GM23248 (cell line): ENCODE measurements around the gene ATP9A. TPM values are rescaled to one million over a fixed set of nuclear protein-coding genes. Genes with fewer than 3 reads are reported as not detected.

Source experiments
- DNase-seq: peaks from one replicate; pipeline ENCODE4 v3.0.0-alpha.2; 2015
- H2AFZ ChIP-seq: fragments of 200-600 bp; sonication (generic); 2 replicates; pipeline ENCODE4 v1.6.1; 2016; ENCODE audit warnings: antibody characterized with exemption
- H3F3A ChIP-seq: fragments of 200-600 bp; sonication (generic); 2 replicates; pipeline ENCODE4 v1.6.1; 2016; ENCODE audit warnings: mild to moderate bottlenecking, antibody characterized with exemption, mixed run types; ENCODE audit not compliant: insufficient read depth
- H3K27ac ChIP-seq: fragments of 200-600 bp; sonication (generic); 2 replicates; pipeline ENCODE4 v1.5.1; 2016; ENCODE audit warnings: mild to moderate bottlenecking
- H3K27me3 ChIP-seq: fragments of 200-600 bp; sonication (generic); replicated peaks from 2 replicates; pipeline ENCODE4 v1.6.1; 2016; ENCODE audit warnings: mild to moderate bottlenecking; ENCODE audit not compliant: insufficient read depth
- H3K36me3 ChIP-seq: fragments of 200-600 bp; sonication (generic); 2 replicates; pipeline ENCODE4 v1.6.1; 2016; ENCODE audit warnings: low read depth, mild to moderate bottlenecking
- H3K4me1 ChIP-seq: fragments of 200-600 bp; sonication (generic); 2 replicates; pipeline ENCODE4 v1.6.1; 2016; ENCODE audit warnings: mild to moderate bottlenecking; ENCODE audit not compliant: insufficient read depth
- H3K4me2 ChIP-seq: fragments of 200-600 bp; sonication (generic); one replicate; pipeline ENCODE4 v1.6.1; 2016; ENCODE audit warnings: mild to moderate bottlenecking; ENCODE audit not compliant: unreplicated experiment
- H3K4me3 ChIP-seq: fragments of 200-600 bp; sonication (generic); 2 replicates; pipeline ENCODE4 v1.5.1; 2016; ENCODE audit warnings: mild to moderate bottlenecking
- H3K79me2 ChIP-seq: fragments of 200-600 bp; sonication (generic); 2 replicates; pipeline ENCODE4 v1.6.1; 2016; ENCODE audit warnings: mild to moderate bottlenecking; ENCODE audit not compliant: insufficient read depth
- H3K9ac ChIP-seq: fragments of 200-600 bp; sonication (generic); 2 replicates; pipeline ENCODE4 v1.6.1; 2016; ENCODE audit warnings: mild to moderate bottlenecking
- H3K9me2 ChIP-seq: fragments of 200-600 bp; sonication (generic); 2 replicates; pipeline ENCODE4 v1.6.1; 2016; ENCODE audit warnings: mixed run types, mild to moderate bottlenecking, moderate library complexity; ENCODE audit not compliant: insufficient read depth
- H3K9me3 ChIP-seq: fragments of 200-600 bp; sonication (generic); one replicate; pipeline ENCODE4 v1.6.1; 2017; ENCODE audit warnings: low read depth
- H4K20me1 ChIP-seq: fragments of 200-600 bp; sonication (generic); 2 replicates; pipeline ENCODE4 v1.6.0; 2016; ENCODE audit not compliant: insufficient read depth
- EZH2 ChIP-seq: fragments of 200-600 bp; sonication (generic); IDR thresholded peaks from 2 replicates; pipeline ENCODE4 v1.6.1; 2018; ENCODE audit warnings: antibody characterized with exemption, mild to moderate bottlenecking; ENCODE audit not compliant: insufficient read depth, poor library complexity, severe bottlenecking
- EZH2phosphoT487 ChIP-seq: fragments of 200-600 bp; sonication (generic); IDR thresholded peaks from 2 replicates; pipeline ENCODE4 v1.6.1; 2018; ENCODE audit warnings: antibody characterized with exemption, moderate library complexity, mild to moderate bottlenecking, low read depth; ENCODE audit not compliant: insufficient read depth
- WGBS, 2 experiments: methylation state at CpG; one replicate each; pipeline ENCODE4 v1.1.6; 2015 to 2017; ENCODE audit warnings: low lambda C conversion rate in 2 of 2, low coverage in 1 of 2; ENCODE audit errors: missing lambda C conversion rate in 2 of 2; 5-methylcytosine and 5-hydroxymethylcytosine counted together
- in situ Hi-C: fragments of 300-500 bp; cut with MboI; formaldehyde crosslinking; loops from 2 replicates; pipeline ENCODE4 v1.15.0; 2020
- polyA plus RNA-seq: library from polyadenylated mRNA; unstranded; fragments of >200 nt; fragmentation: Nextera tagmentation; extraction: Ambion mirVana; gene quantifications from 2 replicates; pipeline ENCODE4 v1.2.1, GENCODE V29; 2016
- total RNA-seq: library from RNA; depleted of rRNA; stranded (reverse); fragments of >200 nt; shearing (Covaris generic); gene quantifications from 2 replicates; pipeline ENCODE4 v1.2.3, GENCODE V29; 2014

ATP9A gene
- total and polyA plus RNA-seq, 2 experiments from 2014 or later, result 6.9 to 15.9 TPM

- Histone ChIP-seq H3K27me3 (no peaks in the 10 kb centered on the region), H3K4me2 (no peak overlapping the region), H3K27ac (no peak overlapping the region), H2AFZ (no peak overlapping the region), H3K36me3 (0 out of 2 replicates have a peak, but pooled peaks cover 3% of the 10 kb centered on the region), H4K20me1 (no peaks in the 10 kb centered on the region), H3F3A (no peaks in the 10 kb centered on the region), H3K4me3 (no peak overlapping the region), H3K4me1 (no peaks in the 10 kb centered on the region), H3K9me2 (no peaks in the 10 kb centered on the region), H3K79me2 (no peaks in the 10 kb centered on the region), H3K9me3 (no peaks in the 10 kb centered on the region), H3K9ac (no peak overlapping the region)
- TF ChIP-seq EZH2phosphoT487, result no peak
- TF ChIP-seq EZH2, result no peak
- DNase-seq, result no peak
- in situ Hi-C loops, result no loop called here
- WGBS, 2 experiments, result 80 to 89% methylated on average over 10 of the region's 10 CpGs
Measured at GRCh38 chr20:51680067-51680749, 88.0 kb downstream of the ATP9A start.

- Histone ChIP-seq H3K9ac (no peak overlapping the region), H2AFZ (no peak overlapping the region), H3K27me3 (no peaks in the 10 kb centered on the region), H3K27ac (no peak overlapping the region), H3K36me3 (0 out of 2 replicates have a peak, but pooled peaks cover 5% of the 10 kb centered on the region), H4K20me1 (no peaks in the 10 kb centered on the region), H3F3A (no peaks in the 10 kb centered on the region), H3K9me2 (no peaks in the 10 kb centered on the region), H3K9me3 (no peaks in the 10 kb centered on the region), H3K4me3 (no peak overlapping the region), H3K79me2 (no peaks in the 10 kb centered on the region), H3K4me1 (no peaks in the 10 kb centered on the region), H3K4me2 (no peak overlapping the region)
- TF ChIP-seq EZH2phosphoT487 (no peak), EZH2 (no peak)
- 90 to 94% methylated on average over 12 to 13 of the region's 13 CpGs for WGBS, 2 experiments
- in situ Hi-C loops, result no loop called here
- DNase-seq, result no peak
Measured at GRCh38 chr20:51679254-51679921, 88.8 kb downstream of the ATP9A start.

- no peak for DNase-seq
- Histone ChIP-seq H3F3A (no peaks in the 10 kb centered on the region), H3K9me2 (no peaks in the 10 kb centered on the region), H4K20me1 (no peaks in the 10 kb centered on the region), H3K9me3 (no peaks in the 10 kb centered on the region), H3K4me1 (no peaks in the 10 kb centered on the region), H3K36me3 (0 out of 2 replicates have a peak, but pooled peaks cover 5% of the 10 kb centered on the region), H3K79me2 (no peaks in the 10 kb centered on the region), H3K9ac (no peak overlapping the region), H3K4me2 (no peak overlapping the region), H3K27ac (no peak overlapping the region), H3K27me3 (no peaks in the 10 kb centered on the region), H3K4me3 (no peak overlapping the region), H2AFZ (no peak overlapping the region)
- in situ Hi-C loops, result no loop called here
- TF ChIP-seq EZH2phosphoT487, result no peak
- no peak for TF ChIP-seq EZH2
- 90 to 91% methylated on average over 16 of the region's 16 CpGs for WGBS, 2 experiments
Measured at GRCh38 chr20:51678026-51678697, 90.0 kb downstream of the ATP9A start.

GRCh38 chr20:51668947-51669346 is 99.2 kb downstream of the ATP9A start:
- Histone ChIP-seq H3K79me2 (no peaks in the 10 kb centered on the region), H3K4me2 (no peak overlapping the region), H3K9me2 (no peaks in the 10 kb centered on the region), H3K36me3 (no peaks in the 10 kb centered on the region), H3K9ac (no peak overlapping the region), H3K9me3 (no peaks in the 10 kb centered on the region), H3K4me3 (no peak overlapping the region), H3F3A (no peaks in the 10 kb centered on the region), H4K20me1 (no peaks in the 10 kb centered on the region), H3K27me3 (no peaks in the 10 kb centered on the region), H3K27ac (no peak overlapping the region), H3K4me1 (no peaks in the 10 kb centered on the region), H2AFZ (no peak overlapping the region)
- no peak for DNase-seq
- no peak for TF ChIP-seq EZH2
- no peak for TF ChIP-seq EZH2phosphoT487
- 81 to 87% methylated on average over 7 of the region's 7 CpGs for WGBS, 2 experiments
- in situ Hi-C loops, result no loop called here
